Activated CD4-positive, alpha-beta T cell treated with anti-CD3 and anti-CD28 coated beads for 48 hours (primary cell): Measurements from ENCODE around the gene AOC3.
"Not testable (repeated sequence)": the region's sequence is repeated elsewhere in the genome, so short reads cannot be mapped to it uniquely, and the experiment has no call there.

ENCODE experiments used
- DNase-seq: peaks from one replicate; pipeline ENCODE4 v3.0.0-alpha.2; 2020

Gene AOC3

DNA sequence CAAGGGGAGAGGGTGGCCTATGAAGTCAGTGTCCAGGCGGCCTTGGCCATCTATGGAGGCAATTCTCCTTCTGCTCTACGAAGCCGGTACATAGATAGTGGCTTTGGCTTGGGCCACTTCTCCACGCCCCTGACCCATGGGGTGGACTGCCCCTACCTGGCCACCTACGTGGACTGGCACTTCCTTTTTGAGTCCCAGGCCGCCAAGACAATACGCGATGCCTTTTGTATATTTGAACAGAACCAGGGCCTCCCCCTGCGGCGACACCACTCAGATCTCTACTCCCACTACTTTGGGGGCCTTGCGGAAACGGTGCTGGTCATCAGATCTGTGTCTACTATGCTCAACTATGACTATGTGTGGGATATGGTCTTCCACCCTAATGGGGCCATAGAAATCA is 17.3 kb downstream of the AOC3 start:
- DNase-seq = no peak

DNA sequence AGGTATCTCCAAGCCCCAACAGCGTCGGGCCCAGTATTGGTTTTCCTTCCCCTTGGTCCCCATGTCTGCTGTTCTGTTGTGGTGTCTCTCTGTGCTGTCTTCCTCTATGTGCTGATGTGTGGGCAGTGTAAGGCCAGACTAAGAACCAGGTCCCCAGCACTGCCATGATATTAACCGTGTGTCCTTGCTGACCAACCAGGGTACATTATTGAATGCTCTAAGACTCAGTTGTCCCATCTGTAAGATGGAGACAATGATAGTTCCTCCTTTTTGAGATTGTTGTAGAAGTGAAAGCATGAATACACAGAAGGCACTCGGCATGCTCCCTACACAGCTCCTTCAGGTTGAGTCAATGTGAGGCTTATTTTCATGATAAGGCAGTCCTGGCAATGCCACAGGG is 20.6 kb downstream of the AOC3 start:
- DNase-seq = no peak

DNA sequence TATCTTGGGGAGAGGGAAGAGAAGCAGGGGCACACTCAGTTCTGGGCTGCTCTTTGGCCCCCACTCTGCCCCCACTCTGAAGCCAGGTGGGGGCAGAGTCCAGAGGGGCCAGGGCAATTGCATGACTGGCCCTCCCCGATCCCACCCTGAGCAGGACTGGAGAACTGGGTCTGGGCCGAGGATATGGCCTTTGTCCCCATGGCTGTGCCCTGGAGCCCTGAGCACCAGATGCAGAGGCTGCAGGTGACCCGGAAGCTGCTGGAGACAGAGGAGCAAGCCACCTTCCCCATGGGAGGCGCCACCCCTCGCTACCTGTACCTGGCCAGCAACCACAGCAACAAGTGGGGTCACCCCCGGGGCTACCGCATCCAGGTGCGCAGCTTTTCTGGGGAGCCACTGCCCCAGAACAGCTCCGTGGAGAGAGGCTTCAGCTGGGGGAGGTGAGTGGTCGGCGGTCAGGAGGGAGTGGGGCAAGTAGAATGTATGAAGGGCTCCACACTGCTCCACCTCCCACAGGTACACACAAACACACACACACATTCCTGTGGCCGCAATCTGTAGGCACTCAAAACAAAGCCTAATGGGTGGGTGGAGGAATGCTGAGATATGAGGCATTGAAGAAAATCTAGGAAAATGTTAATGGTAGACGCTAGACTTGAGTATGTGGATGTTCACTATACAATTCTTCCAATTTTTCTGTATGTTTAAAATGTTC is 21.4 kb downstream of the AOC3 start:
- no peak for DNase-seq

DNA sequence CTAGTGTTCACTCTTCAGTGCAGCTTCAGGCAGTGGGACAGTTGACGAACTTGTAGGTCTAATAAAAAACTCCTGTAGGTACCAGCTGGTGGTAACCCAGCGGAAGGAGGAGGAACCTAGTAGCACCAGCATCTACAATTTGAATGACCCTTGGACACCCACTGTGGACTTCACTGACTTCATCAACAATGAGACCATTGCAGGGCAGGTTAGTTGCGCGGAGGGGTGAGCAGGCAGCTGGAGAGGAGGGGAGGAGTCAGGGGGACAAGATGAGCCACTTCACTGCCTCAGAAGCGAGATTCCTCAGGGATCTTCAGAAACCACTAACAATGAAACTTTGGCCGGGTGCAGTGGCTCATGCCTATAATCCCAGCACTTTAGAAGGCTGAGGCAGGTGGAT is 22.3 kb downstream of the AOC3 start:
- no peak for DNase-seq

DNA sequence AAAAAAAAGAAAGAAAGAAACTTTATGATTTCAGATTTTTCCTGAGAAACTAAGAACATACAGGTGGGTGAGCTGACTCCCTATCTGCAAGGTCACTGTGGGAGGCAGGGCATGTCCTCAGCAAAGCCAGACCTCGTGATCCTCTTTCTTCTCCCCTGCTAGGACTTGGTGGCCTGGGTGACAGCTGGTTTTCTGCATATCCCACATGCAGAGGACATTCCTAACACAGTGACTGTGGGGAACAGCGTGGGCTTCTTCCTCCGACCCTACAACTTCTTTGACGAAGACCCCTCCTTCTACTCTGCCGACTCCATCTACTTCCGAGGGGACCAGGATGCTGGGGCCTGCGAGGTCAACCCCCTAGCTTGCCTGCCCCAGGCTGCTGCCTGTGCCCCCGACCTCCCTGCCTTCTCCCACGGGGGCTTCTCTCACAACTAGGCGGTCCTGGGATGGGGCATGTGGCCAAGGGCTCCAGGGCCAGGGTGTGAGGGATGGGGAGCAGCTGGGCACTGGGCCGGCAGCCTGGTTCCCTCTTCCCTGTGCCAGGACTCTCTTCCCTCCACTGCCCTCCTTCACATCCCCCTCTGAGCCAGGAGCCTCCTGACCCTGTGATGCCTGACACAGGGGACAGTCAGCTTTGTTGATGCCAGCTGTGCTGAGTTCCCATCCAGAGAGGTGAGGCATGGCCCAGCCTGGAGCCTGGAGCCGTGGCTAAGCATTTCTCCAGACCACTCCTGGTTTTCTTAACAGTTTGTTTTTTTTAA is 23.1 kb downstream of the AOC3 start:
- DNase-seq = not testable (repeated sequence)

DNA sequence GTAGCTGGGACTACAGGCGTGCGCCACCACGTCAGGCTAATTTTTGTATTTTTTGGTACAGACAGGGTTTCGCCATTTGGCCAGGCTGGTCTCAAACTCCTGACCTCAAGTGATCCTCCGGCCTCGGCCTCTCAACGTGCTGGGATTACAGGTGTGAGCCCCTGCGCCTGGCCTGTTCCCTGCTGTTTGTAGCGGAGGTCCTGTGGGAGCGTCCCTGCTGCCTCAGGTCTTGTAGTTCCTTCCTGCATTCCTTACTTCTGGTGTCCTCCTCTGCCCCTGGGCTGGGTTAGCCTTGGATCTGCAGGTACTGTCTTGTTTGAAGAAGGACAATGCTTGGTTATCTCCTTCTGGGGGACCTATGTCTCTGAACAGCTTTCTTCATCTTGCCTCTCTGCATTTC is 26.0 kb downstream of the AOC3 start:
- DNase-seq = no peak

DNA sequence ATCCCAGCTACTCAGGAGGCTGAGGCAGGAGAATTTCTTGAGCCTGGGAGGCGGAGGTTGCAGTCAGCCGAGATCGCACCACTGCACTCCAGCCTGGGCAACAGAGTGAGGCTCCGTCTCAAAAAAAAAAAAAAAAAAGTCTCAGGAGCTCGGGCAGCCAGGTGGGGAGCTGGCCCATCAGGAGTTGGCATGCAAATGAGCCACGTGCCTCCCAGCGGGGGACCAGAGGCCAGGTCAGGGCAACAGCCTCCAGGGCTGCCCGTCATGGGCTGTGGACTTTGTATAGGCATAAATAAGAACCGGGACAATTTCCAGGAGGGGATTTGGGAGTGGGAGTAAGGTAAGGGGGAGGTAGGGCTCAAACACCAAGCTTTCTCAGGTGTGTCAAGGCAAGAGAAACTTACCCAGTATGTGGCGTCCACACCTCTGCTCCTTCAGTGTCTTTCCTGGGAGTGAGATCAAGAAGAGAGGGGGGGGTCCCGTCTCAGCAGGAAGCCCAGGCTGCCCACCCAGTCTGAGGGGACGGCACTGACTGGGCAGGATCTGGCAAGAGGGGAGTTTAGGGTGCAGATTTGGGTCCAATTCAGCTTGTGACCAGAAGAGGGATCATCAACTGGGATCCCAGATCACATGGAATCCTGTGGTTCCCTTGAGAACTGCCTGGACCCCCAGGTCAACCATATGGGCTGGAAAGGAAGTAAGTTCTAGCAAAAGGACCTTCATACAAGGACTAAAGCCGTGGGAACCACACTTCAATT is 27.3 kb downstream of the AOC3 start:
- no peak for DNase-seq

DNA sequence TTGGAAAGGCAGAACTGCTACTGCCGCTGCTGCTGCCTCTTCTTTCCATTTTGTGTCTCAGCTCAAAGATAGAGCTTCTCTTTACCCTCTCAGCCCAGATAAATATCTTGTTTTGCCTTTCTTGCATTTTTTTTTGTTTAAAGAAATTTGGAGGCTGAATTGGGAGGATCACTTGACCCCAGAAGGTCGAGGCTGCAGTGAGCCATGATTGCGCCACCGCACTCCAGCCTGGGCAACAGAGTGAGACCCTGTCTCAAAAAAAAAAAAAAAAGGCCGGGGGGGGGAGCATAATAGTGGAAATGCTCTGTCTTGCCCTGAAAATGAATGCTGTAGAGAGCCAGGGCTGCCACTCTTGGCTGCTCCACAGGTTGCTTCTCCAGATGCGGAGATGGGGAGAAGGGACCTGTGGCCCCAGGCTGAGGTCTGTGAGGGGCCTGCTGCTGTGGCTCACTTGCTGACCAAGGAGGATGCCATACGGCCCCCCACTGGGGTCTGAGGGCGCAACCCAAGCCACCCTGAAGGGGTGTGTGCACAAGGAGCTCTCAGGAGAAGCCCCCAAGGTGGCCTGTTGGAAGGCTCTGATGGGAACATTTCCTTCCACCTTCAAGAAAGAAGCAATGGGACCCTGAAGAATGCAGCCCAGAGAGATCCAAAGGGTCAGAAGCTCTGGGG is 28.1 kb downstream of the AOC3 start:
- no peak for DNase-seq

DNA sequence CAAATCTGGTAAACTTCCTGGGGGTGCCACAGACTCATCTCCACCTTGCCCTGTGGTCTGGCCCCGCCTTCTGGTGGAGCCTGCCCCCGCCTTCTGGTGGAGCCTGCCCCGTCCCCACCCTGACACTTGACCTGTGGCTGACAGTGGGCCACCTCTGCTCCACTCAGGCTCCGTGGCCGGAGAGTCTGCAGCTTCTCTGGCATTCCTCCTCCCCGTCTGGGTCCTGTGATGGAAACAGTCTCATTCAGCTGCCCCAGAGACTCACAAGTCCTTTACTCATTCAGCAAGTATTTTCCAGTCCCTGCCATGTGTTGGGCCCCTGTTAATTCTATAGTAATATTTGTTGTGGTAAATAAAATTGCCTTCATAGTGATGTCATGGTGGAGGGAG is 28.6 kb downstream of the AOC3 start:
- DNase-seq = no peak

DNA sequence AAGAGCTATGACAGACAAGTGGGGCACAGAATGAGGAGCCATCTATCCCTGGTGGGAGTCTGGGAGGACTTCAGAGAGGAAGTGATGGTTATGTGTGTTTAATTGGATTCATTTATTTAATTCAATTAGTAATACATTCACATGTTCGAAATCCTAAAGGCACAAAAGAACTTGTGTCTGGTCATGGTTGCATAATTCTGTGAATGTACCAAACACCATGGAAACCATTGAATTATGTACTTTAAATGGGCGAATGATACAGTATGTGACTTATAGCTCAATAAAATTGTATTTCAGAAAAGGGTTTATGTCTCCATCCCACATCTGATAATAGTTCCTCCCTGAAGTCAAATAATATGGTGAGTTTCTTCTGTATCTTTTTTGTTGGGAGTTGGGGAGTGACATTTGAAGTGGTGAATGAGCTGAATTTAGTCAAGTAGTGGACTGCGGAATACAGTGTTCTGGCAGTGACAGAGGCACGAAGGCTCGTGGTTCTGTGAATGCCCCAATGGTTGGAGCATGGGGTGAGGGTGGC is 29.8 kb downstream of the AOC3 start:
- DNase-seq = no peak

DNA sequence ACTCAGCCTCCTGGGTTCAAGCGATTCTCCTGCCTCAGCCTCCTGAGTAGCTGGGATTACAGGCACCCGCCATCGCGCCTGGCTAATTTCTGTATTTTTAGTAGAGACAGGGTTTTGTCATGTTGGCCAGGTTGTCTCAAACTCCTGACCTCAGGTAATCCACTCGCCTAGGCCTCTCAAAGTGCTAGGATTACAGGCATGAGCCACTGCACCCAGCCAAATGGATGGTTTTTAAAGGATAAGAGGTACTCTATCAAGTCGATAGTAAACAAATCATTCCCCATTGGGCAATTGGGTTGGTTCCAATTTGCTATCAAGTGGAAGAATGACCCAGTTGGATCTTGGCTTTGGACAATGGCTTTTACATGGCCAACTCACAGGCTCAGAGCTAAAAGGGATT is 30.7 kb downstream of the AOC3 start:
- not testable (repeated sequence) for DNase-seq

DNA sequence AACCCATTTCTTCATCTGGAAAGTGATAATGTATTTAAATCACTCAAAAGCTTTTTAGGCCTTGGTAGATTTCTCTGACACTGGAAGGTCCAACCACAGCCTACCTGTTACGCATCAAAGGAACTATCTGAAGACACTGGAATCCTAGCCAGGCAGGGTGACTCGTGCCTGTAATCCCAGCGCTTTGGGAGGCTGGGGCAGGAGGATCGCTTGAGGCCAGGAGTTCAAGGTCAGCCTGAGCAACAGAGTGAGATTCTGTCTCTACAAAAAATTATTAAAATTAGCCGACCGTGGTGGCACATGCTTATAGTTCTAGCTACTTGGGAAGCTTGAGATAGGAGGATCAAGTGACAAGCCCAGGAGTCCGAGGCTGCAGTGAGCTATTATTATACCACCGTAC is 31.2 kb downstream of the AOC3 start:
- DNase-seq = no peak

DNA sequence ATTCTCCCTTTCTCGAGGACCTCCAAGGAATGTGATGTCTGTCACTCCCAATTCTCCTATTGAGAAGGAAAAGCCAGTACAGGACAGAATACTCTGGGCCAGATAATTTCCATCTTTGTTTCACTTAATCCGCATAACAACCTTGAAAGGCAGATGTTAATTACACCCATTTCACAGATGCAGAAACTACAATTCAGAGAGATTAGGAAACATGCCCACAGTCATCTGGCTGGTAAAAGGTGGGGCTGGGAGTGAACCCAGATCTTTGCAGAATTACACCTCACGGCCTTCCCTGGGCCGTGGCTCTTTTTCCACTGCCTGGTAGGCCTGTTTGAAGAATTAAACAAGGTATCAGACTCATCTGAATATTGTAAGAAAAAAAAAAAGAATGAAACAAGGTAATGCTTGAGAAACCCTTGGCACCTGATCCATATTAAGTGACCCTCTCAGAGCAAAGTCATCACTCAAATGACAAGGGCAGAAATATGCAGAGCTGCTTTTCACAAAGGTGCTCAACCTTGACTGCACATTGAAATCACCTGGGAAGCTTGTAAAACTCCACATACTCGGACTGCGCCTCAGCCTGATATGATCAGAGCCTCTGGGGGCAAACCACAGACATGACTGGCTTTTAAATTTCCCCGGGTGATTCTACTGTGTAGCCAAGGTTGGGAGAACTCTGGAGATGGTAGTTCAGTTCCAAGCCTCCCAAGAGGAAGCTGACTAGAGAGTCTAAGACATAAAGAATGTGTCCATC is 33.0 kb downstream of the AOC3 start:
- no peak for DNase-seq

DNA sequence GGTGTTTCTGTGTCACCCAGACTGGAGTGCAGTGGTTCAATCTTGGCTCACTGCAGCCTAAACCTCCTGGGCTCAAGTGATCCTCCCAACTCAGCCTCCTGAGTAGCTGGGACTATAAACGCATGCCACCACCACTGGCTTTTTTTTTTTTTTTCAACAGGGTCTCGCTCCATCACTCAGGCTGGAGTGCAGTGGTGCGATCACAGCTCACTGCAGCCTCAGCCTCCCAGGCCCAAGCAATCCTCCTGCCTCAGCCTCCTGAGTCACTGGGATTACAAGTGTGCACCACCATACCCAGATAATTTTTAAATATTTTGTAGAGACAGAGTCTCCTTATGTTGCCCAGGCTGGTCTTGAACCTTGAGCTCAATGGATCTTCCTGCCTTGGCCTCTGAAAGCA is 34.8 kb downstream of the AOC3 start:
- not testable (repeated sequence) for DNase-seq

DNA sequence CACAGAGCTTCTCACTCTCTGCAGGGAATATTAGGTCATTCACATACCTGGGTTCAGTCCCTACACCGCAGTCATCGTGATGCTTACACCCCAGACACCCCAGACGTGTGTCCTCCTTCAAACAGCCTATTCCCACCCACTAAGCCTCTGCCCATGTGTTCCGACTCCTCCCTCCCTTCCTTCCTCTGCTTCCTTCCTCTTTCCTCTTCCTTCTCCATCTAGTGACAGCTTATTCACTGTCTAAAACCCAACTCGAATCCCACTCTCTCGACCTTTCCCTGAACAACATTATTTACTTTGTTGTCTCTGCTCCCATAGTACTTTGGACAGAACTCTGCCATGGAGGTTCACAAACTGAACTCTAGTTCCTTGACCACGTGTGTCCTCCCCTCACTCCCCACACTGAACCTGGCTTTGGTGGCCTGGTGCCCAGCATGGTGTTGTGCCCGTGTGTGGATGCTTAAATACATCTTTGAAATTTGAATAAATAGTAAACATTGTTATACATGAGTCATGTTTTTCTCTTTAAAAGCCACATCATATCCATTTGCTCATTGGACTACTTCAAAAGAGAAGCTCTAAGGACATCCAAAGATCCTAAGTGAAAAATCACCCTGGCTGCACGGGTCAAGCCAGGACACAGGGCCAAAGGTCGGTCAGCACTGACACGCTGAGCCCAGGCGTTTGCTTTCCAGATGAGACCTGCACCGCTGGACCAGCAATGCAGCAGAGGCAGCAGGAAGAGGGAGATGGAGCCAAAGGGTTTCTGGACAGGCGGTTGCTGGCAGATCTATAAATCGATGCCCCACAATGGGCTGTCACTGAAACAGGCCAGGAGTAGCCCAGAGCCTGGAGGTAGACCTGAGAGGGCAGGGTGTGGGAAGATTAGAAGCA is 35.5 kb downstream of the AOC3 start:
- DNase-seq = no peak

DNA sequence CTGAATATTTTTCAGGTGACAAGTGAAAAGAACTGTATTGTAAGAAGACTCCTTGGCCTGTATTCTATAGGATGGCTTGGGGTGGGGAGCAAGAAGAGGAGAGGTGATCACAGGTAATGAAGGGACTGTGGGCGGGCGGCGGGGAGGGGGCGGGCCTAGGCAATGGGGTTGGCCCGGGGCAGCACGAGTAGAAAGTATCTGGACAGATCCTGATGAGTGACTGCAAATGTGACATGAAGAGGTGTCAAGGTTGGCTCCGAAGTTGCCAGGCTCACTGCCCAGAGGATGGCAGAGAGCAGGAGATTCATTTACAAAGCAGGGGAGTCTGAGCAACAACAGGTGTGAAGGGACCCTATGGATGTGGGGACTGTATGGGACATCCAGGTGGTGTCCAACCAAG is 38.8 kb downstream of the AOC3 start:
- DNase-seq = no peak

DNA sequence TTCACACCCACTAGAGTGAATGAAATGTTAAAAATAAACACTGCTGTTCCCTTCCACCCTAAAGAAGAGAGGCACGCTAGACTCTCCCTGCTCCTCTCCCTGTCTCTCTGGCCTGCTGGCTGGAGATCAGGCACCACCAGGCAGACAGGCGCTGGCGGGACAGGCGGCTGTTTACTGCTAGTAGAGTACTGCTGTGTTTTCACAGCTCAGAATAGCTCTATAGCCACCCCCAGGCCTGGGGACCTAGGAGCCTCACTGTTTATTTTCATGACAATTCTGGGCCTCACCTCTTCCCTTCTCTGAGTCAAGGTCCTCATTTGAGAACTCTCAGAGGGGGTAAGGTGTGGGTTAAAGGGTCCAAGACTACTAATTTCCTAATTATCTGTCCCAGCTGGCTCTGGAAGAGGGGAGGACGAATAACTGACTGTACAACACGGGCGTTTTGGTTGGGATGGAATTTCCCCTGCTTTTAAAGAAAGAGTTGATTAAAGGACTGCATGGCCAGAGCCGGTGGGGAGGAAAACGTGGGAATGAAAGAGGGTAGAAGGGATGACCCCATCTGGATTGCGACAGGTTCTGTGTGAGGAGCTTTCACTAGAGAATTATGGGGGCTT is 40.6 kb downstream of the AOC3 start:
- DNase-seq = no peak

DNA sequence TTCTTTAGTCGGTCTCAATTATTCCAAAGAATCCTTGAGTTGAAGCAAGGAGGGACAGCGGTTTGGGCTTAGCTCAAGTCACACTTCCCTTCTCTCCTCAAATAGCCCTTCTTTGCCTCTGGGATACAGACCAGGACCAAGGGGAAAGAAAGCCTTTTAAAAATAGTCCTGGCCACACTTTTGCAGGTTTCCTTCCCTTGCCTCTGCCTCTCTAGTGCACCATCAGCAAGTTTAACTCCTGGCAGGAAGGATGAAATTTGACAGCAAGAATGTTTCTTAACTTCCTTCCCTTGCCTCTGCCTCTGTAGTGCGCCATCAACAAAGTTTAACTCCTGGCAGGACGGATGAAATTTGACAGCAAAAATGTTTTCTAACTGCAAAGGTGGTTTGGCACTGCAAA is 42.4 kb downstream of the AOC3 start:
- no peak for DNase-seq

DNA sequence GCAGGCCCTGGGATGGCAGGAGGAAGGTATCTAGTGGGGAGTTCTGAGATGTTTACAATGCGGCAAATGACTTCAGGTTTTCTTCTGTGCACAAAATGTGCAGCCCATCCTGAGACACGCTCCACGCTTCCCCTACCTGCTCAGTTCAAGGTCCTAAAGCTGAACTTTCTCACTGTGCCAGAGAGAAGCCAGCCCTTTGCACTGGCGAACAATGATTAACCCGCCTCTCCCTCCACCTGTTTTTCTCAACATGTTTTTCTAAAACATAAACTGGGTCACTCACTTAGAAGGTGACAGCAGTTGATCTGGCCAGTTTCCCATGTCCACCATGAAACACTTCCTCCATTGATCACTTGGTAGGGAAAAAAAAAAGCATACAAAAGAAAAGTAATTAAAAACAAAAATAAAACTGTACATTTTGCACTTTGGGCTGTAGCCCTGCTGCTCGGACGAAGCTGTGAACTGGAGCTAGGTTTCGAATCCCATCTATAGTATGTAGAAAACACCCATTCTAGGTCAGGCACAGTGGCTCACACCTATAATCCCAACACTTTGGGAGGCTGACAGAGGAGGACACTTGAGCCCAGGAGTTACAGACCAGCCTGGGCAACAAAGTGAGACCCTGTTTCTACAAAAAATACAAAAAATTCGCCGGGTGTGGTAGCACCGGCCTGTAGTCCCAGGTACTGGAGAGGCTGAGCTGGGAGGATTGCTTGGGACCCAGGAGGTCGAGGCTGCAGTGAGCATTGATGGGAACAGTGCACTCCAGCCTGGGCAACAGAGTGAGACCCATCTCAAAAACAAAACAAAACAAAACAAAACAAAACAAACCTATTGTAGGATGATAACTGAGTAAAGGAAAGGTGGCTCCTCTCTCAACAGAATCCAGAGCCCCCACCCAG is 43.5 kb downstream of the AOC3 start:
- no peak for DNase-seq

DNA sequence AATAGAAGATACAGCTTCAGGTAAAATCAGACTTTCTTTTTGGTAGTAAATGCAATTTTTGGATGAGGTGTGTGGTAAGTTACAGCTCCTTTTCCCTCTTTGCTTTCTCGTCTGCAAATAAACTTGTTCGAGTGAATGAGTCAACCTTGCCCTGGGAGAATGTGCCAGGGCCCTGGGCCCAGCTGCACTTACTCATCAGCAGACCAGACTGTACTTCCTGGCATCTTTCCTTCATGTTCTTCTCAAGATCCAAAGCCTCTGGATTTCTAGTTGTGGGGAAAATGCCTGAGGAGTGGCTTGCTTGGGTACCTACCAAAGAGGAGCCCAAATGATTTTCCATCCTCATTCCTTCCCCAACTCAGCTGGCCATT is 44.2 kb downstream of the AOC3 start:
- DNase-seq = no peak
